Mesodermal cell (in vitro differentiated cells): ENCODE measurements around the gene TTYH2. TPM values are rescaled to one million over a fixed set of nuclear protein-coding genes. Genes with fewer than 3 reads are reported as not detected.

Experiments
- H3K27ac ChIP-seq: 2 replicates; pipeline ENCODE4 v1.7.0; 2013; ENCODE audit warnings: mild to moderate bottlenecking, low read depth, low read length, moderate library complexity; ENCODE audit not compliant: severe bottlenecking
- H3K36me3 ChIP-seq: 2 replicates; pipeline ENCODE4 v1.7.1; 2013; ENCODE audit warnings: mild to moderate bottlenecking, low read length, moderate library complexity; ENCODE audit not compliant: control insufficient read depth, insufficient read depth
- H3K4me1 ChIP-seq: one replicate; pipeline ENCODE4 v1.7.1; 2013; ENCODE audit warnings: mild to moderate bottlenecking, low read length; ENCODE audit not compliant: insufficient read depth, control insufficient read depth, poor library complexity, severe bottlenecking
- H3K4me3 ChIP-seq: 2 replicates; pipeline ENCODE4 v1.7.0; 2013; ENCODE audit warnings: low read length, control low read depth, mild to moderate bottlenecking; ENCODE audit not compliant: insufficient read depth, poor library complexity, severe bottlenecking; ENCODE audit errors: extremely low read depth
- H3K9me3 ChIP-seq: 2 replicates; pipeline ENCODE4 v1.7.1; 2013; ENCODE audit warnings: mild to moderate bottlenecking, low read length, moderate library complexity; ENCODE audit not compliant: control insufficient read depth
- WGBS, 2 experiments: methylation state at CpG; one replicate each; pipeline ENCODE4 v1.1.5; 2013; ENCODE audit warnings: missing lambda C conversion rate in 2 of 2; ENCODE audit not compliant: insufficient coverage in 2 of 2; 5-methylcytosine and 5-hydroxymethylcytosine counted together
- polyA plus RNA-seq, 2 experiments: library from polyadenylated mRNA; stranded (reverse); fragments of 50-300 nt; gene quantifications; one replicate each; pipeline ENCODE4 v1.2.3, GENCODE V29; 2013

Gene TTYH2, protein sequence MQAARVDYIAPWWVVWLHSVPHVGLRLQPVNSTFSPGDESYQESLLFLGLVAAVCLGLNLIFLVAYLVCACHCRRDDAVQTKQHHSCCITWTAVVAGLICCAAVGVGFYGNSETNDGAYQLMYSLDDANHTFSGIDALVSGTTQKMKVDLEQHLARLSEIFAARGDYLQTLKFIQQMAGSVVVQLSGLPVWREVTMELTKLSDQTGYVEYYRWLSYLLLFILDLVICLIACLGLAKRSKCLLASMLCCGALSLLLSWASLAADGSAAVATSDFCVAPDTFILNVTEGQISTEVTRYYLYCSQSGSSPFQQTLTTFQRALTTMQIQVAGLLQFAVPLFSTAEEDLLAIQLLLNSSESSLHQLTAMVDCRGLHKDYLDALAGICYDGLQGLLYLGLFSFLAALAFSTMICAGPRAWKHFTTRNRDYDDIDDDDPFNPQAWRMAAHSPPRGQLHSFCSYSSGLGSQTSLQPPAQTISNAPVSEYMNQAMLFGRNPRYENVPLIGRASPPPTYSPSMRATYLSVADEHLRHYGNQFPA
- 5.3 TPM for polyA plus RNA-seq (2013, experiment 1 of 2)
- polyA plus RNA-seq (2013, experiment 2 of 2): 4.7 TPM

DNA sequence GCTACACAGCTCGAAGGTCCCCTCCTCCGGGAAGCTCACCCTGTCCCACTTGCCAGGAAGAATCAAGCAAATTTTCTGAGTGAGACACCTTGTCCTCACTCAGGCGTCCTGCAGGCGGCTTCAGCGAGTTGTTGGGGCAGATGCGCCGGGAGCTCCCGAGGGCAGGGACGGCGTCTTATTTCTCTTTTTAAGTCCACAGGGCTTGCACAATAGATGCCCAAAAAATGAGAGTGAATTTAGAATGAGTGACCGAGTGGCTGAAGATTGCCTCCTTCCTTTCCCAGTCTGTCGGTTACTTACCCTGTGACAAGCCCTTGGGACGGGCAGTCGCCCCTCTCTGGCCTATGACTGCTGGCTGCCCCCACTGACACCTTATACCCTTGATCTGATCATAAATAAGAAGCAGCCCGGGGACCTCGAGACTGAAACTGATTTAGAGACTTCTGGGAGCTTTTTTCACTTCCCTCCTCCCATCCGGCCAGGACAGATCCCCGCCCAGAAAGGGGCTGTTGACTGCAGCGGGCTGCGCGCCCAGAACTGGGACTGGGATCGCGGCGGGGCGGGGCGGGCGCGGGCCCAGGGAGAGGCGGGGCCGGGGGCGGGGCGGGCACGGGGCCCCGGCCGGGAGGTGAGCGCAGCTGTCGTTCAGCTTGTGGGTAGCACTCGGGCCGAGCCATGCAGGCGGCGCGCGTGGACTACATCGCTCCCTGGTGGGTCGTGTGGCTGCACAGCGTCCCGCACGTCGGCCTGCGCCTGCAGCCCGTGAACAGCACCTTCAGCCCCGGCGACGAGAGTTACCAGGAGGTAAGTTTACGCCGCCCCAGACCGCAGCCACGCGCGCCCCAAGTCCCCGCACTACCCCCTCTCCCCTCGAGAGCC is at the start of gene TTYH2:
TSS of gene TTYH2 (plus strand) at position 659 of the 879 bp plus-strand sequence. CDS start at position 676, 17 bp downstream.
- Histone ChIP-seq H3K9me3 (no peaks in the 10 kb centered on the region), H3K4me3 (peak within 1 kb of the TSS; percentile 37), H3K27ac (no peak within 1 kb of the TSS), H3K36me3 (peaks cover 27% of the 10 kb centered on the region), H3K4me1 (peaks cover 25% of the 10 kb centered on the region)
- 2 to 5% methylated on average over 32 to 33 of the region's 62 CpGs for WGBS, 2 experiments

DNA sequence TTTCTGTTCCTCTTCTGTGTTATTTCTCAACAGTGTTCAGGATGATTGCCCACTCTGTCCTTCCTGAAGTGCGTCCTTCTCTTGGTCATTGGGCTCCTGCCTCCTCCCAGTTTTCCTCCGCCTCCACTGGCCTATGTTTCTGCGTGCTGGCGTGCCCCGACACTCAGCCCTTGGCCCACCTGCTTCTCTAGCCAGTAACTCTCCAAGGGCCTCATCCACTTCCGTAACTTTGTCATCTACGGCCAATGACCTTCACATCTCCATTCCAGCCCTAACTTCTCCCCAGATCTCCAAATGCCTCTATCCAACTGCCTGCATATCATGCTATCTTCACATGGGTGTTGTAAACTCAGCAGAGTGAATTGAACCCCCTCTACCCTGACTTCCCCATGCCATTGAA is 49.5 kb upstream of the TTYH2 start:
- H3K4me3 ChIP-seq: no peak overlapping the region
- 83 to 88% methylated on average over 5 to 7 of the region's 7 CpGs for WGBS, 2 experiments
- H3K9me3 ChIP-seq: no peaks in the 10 kb centered on the region
- no peaks in the 10 kb centered on the region for H3K36me3 ChIP-seq
- no peak overlapping the region for H3K27ac ChIP-seq
- no peaks in the 10 kb centered on the region for H3K4me1 ChIP-seq

DNA sequence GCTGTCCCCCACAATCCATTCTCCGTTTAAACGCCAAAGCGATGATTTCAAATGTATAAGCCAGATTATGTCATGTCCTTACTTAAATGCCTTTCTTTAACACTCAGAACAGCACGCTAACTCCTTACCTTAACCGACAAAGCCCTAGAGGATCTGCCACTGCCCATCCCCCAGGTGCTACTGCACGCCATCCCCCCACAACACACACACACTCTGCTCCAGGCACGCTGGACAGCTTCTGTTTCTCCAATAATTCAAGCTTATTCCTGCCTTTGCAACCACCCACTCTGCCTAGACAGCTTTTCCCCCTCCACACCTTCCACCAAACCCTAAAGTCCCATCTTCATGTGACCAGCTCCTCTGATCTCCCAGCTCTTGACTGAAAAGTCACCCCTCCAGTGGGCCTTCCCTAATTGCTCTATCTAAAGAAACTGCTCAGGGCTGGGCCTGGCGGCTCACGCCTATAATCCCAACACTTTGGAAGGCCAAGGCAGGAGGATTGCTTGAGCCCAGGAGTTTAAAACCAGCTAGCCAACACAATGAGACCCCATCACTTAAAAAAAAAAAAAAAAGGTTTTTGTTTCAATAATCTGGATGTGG is 48.8 kb upstream of the TTYH2 start:
- H3K36me3 ChIP-seq: no peaks in the 10 kb centered on the region
- H3K27ac ChIP-seq: no peak overlapping the region
- no peaks in the 10 kb centered on the region for H3K4me1 ChIP-seq
- H3K4me3 ChIP-seq: no peak overlapping the region
- H3K9me3 ChIP-seq: no peaks in the 10 kb centered on the region
- WGBS, 2 experiments: 89 to 95% methylated on average over 7 to 8 of the region's 9 CpGs

DNA sequence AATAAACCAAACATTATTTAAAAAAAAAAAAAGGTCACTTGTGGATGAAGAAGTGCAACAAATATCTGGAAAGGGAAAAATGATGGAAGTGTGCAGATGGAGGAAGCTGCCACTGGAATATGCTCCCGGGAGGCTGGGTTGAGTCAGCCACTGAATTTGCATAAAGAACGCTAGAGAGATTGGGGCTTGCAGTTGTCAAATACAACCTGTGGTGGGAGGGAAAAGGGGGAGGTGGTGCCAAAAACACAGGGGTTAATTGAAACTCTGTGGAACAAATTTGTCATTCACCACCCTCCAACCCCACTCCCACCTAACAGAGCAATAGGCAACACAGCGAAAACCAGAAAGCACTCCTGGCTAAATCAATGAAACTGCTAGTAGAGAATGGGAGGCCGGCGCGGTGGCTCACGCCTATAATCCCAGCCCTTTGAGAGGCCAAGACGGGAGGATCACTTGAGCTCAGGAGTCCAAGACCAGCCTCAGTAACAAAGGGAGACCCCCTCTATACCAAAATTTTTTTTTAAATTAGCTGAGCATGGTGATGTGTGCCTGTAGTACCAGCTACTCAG is 47.5 kb upstream of the TTYH2 start:
- H3K36me3 ChIP-seq: no peaks in the 10 kb centered on the region
- 80 to 89% methylated on average over 7 to 8 of the region's 8 CpGs for WGBS, 2 experiments
- H3K27ac ChIP-seq: no peak overlapping the region
- H3K4me1 ChIP-seq: no peaks in the 10 kb centered on the region
- H3K9me3 ChIP-seq: no peaks in the 10 kb centered on the region
- H3K4me3 ChIP-seq: no peak overlapping the region

DNA sequence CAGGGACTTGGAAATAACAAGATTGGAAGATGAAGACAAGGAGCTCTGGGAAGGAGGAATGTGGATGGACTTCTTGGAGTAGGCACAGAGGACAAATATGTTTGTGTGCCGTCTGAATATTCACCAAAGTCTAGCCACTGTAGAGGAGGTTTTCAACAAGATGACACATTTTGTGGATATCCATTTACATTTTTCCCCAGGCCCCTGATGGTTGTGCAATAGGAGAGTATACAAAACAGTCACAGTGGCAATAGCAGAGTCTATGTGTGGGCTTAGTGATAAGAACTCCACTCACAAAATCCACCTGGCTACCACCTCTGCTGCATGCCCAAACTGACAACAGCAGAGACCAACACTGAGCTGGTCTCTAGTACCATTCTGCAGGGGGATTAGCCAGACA is 42.4 kb upstream of the TTYH2 start:
- no peaks in the 10 kb centered on the region for H3K9me3 ChIP-seq
- H3K4me1 ChIP-seq: no peaks in the 10 kb centered on the region
- no peak overlapping the region for H3K4me3 ChIP-seq
- 83 to 88% methylated on average over 1 of the region's 1 CpG for WGBS, 2 experiments
- H3K36me3 ChIP-seq: no peaks in the 10 kb centered on the region
- H3K27ac ChIP-seq: no peak overlapping the region

DNA sequence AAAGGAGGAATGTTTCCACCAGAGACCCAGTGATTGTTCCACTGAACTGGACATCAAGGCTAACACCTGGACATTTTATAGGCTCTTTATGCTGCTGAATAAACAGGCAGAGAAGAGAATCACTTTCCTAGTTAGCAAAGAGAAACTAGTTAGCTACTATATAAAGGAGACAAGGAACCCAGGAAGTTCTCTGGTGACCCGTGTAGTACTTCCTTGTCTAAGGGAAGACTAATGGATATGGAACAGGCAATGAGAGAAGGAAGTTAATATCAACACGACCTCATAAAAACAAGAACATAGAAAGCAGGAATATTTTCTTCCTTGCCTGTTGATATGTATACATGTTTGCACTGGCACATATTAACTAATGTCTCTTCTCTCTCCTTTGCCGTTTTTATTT is 40.7 kb upstream of the TTYH2 start:
- H3K27ac ChIP-seq: no peak overlapping the region

DNA sequence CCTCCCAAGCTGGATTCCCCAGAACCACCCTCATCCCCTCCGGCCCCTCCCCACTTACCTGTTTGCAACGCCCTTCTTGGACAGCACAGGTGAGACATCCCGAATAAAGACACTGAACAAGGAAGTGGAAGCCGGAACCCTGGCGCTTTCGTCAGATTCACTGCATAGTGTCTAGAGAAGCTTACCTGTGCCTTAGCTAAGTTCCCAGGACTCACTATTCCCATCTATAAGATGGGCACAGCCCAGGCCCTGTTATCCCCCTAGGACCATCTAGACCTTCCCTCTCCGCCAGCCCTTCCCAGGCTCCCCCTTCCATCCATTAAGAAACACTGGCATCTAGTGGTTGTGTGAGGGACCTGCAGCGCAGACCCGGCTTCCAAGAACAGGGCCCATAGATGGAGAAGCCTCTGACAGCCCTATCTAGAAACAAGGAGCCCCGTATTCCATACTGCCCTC is 36.8 kb upstream of the TTYH2 start:
- Histone ChIP-seq H3K9me3 (no peaks in the 10 kb centered on the region), H3K4me3 (no peak overlapping the region), H3K36me3 (no peaks in the 10 kb centered on the region), H3K27ac (no peak overlapping the region), H3K4me1 (no peaks in the 10 kb centered on the region)
- 54 to 81% methylated on average over 7 to 9 of the region's 10 CpGs for WGBS, 2 experiments

More for the DNA sequence above, 40.7 kb upstream of the TTYH2 start:
- H3K4me1 ChIP-seq: no peaks in the 10 kb centered on the region
- H3K4me3 ChIP-seq: no peak overlapping the region
- H3K9me3 ChIP-seq: no peaks in the 10 kb centered on the region
- no CpG with 5 or more reads among the region's 3 CpGs for WGBS, 2 experiments
- no peaks in the 10 kb centered on the region for H3K36me3 ChIP-seq

DNA sequence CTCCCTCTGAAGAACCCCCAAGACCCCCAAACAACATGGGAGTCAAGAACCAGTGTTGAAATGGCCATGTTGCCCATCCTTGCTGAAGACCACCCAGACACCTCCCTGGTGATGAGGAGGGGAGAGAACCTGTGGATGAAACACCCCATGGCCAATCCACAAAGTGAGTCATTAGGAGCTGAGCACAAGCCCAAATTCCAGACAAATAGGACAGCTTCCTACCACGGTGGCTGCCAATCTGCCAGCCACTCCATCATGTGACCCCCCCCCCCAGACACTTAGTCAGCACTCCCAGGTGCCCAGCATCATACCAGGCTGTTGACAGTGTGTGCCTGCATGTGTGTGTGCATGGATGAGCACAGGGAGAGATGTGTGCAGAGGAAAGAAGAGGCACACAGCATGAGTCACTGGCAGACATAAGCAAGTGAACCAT is 36.3 kb upstream of the TTYH2 start:
- Histone ChIP-seq H3K27ac (no peak overlapping the region), H3K9me3 (no peaks in the 10 kb centered on the region), H3K4me1 (no peaks in the 10 kb centered on the region), H3K36me3 (no peaks in the 10 kb centered on the region), H3K4me3 (no peak overlapping the region)
- 0% methylated on average over 1 of the region's 1 CpG; no CpG with 5 or more reads in 1 of the 2 experiments for WGBS, 2 experiments

DNA sequence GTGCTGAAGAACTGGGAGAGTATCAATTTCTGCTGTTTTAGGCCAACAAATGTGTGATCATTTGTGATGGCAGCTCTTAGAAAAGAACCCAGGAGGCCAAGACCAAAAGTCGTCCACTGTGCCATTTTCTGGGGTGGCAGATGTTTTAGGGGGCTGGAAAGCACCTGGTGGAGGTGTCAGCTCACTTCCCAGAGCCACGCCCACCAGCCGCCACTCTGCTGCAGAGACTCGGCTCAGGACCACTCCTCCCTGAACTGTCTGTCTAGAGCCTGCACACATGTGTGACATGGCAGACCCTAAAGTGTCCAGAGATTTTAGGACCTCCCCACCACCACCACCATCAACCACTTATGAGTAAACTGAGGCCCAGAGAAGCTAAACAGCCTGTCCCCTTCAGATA is 33.8 kb upstream of the TTYH2 start:
- H3K4me3 ChIP-seq: no peak overlapping the region
- H3K27ac ChIP-seq: no peak overlapping the region
- no peaks in the 10 kb centered on the region for H3K9me3 ChIP-seq
- no peaks in the 10 kb centered on the region for H3K36me3 ChIP-seq
- WGBS, 2 experiments: 78 to 83% methylated on average over 3 to 4 of the region's 4 CpGs
- no peaks in the 10 kb centered on the region for H3K4me1 ChIP-seq

DNA sequence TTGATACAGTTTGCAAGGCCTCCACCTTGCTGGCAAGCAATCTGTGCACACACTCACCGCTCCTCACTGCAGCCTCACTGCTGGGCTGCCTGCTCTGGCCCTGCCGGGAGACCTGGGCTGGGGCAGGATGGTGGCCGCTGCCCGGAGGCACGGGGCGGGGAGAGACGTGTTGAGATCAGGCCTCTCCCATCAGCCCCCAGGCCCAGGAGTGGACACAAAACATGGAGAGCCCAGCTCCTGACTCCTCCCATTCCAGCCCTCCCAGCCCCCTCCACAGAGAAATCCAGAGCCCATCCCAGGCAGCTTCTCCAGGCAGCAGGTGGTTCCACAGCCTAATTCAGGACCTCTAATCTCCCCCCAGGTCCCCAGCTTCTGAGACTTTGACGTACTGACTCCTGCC is 33.0 kb upstream of the TTYH2 start:
- H3K4me3 ChIP-seq: no peak overlapping the region

More for the DNA sequence above, 33.0 kb upstream of the TTYH2 start:
- H3K9me3 ChIP-seq: no peaks in the 10 kb centered on the region
- no peaks in the 10 kb centered on the region for H3K36me3 ChIP-seq
- H3K27ac ChIP-seq: no peak overlapping the region
- no peaks in the 10 kb centered on the region for H3K4me1 ChIP-seq
- 68 to 100% methylated on average over 1 to 8 of the region's 8 CpGs for WGBS, 2 experiments
